Erythroblast (primary cell): ENCODE results near the gene GIMAP5.

Experiments used
- GATA1 ChIP-seq: IDR thresholded peaks from 2 replicates; pipeline ENCODE4 v1.6.1; 2011; ENCODE audit warnings: low read depth, mild to moderate bottlenecking, control low read depth, low read length, moderate library complexity
- POLR2A ChIP-seq: IDR thresholded peaks from 2 replicates; pipeline ENCODE4 v1.6.1; 2011; ENCODE audit warnings: mild to moderate bottlenecking, low read length

DNA sequence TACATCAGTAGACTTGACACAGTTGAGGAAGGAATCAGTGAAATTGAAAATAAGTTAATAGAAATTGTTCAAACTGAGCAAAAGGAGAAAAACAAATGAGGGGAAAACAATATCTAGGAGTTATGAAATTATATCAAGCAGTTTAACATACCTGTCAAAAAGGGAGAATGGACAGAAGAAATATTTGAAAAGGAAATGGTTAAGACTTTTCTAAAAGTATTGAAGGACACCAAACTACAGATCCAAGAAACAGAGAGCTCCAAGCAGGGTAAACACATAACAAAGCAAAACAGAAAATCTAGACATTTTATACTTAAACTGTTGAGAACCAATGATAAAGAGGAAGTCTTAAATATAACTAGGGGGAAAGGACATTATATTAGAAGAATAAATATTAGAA is 8.6 kb upstream of the GIMAP5 start:
- no peak for TF ChIP-seq POLR2A
- TF ChIP-seq GATA1 = no peak
